ENCODE measurements around the gene PPM1G. TPM values are rescaled to one million over a fixed set of nuclear protein-coding genes. Genes with fewer than 3 reads are reported as not detected.

Gene PPM1G
- total RNA-seq, 3 donors from 2014 or later (not counting 1 experiment from before 2014, with no cell fraction given) = 63.9 to 73.8 (median 69.5) TPM

DNA sequence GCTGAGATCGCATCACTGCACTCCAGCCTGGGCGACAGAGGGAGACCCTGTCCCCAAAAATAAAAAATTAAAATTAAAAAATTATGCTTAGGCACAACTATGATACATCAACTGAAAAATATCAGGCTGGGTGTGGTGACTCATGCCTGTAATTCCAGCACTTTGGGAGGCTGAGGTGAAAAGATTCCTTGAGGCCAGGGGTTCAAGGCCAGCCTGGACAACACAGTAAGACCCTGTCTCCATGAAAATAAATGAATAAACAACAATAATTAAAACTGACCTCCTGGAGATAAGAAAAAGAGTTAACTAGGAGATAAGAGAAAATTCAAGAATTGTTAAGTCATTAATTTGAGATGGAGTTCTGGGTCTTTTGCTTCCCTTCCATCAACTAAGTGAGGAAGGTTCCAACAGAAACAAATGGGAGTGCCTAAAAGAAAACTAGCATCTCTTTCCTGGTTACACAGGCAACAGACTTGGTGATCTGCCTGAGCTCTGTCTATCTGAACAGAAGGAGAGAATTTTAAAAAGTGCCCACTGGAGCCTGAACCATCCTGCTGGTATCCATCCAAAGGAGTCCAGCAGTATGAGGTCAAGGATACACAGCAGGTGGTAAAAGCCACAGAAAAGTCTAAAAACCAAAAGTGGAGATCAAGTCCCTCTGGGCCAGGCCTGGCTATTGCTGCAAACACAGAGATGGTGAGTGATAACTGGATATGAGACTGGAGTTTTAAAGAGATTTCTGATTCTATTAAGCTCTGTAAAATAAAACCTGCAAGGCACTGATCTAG, 8.8 kb downstream of the PPM1G start:
- Mint-ChIP-seq H3K4me1 (peaks cover 24 to 27% of the 10 kb centered on the region in 2 donors), H3K27me3 (ENCODE audit: low read depth in 2 of 2) (no peaks in the 10 kb centered on the region), H3K4me3 (no peak overlapping the region), H3K36me3 (no peaks in the 10 kb centered on the region), H3K9me3 (no peaks in the 10 kb centered on the region), H3K27ac (peak overlapping the region; percentile 4 to 81)
- no peaks in the 10 kb centered on the region for H3K4me1 ChIP-seq (ENCODE audit: control insufficient read depth, insufficient read depth, low read length)
- H3K9me3 ChIP-seq (ENCODE audit: control insufficient read depth, insufficient read depth, low read length) = no peaks in the 10 kb centered on the region
- H3K27ac ChIP-seq (ENCODE audit: low read length) = no peak overlapping the region
- intact Hi-C loops (cut with micrococcal nuclease) = no loop called here
- DNase-seq = no peak
- WGBS (ENCODE audit: insufficient coverage) = 100% methylated on average over 1 of the region's 2 CpGs
- H3K27me3 ChIP-seq (ENCODE audit: control insufficient read depth, insufficient read depth, low read length) = no peaks in the 10 kb centered on the region
- TF ChIP-seq, protein P1, sequence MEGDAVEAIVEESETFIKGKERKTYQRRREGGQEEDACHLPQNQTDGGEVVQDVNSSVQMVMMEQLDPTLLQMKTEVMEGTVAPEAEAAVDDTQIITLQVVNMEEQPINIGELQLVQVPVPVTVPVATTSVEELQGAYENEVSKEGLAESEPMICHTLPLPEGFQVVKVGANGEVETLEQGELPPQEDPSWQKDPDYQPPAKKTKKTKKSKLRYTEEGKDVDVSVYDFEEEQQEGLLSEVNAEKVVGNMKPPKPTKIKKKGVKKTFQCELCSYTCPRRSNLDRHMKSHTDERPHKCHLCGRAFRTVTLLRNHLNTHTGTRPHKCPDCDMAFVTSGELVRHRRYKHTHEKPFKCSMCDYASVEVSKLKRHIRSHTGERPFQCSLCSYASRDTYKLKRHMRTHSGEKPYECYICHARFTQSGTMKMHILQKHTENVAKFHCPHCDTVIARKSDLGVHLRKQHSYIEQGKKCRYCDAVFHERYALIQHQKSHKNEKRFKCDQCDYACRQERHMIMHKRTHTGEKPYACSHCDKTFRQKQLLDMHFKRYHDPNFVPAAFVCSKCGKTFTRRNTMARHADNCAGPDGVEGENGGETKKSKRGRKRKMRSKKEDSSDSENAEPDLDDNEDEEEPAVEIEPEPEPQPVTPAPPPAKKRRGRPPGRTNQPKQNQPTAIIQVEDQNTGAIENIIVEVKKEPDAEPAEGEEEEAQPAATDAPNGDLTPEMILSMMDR (IDR thresholded peaks at IDR 0.05) = no peak
- H3K4me3 ChIP-seq (ENCODE audit: low read length) = no peak overlapping the region
- no peak for ATAC-seq
- H3K36me3 ChIP-seq (ENCODE audit: control insufficient read depth, insufficient read depth, low read length) = peaks cover 2% of the 10 kb centered on the region

DNA sequence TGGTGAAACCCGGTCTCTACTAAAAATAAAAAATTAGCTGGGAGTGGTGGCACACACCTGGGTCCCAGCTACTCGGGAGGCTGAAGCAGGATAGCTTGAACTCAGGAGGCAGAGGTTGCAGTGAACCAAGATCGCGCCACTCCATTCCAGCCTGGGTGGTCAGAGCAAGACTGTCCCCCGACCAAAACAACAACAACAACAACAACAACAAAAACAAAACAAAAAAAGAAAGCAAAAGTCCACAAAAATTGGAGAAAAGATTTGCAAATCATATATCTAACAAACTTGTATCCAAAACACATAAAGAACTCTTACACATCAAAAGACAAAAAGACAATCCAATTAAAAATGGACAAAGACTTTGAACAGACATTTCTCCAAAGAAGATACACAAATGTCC, 10.4 kb downstream of the PPM1G start:
- intact Hi-C loops (cut with micrococcal nuclease) = no loop called here
- Mint-ChIP-seq H3K4me1 (peaks cover 24 to 29% of the 10 kb centered on the region in 2 donors), H3K27me3 (ENCODE audit: low read depth in 2 of 2) (no peaks in the 10 kb centered on the region), H3K36me3 (no peaks in the 10 kb centered on the region), H3K9me3 (no peaks in the 10 kb centered on the region), H3K4me3 (no peak overlapping the region), H3K27ac (peak overlapping the region in 1 of 2 donors; percentile 52)
- TF ChIP-seq, protein P1 (IDR thresholded peaks at IDR 0.05) = no peak
- no peak overlapping the region for H3K27ac ChIP-seq (ENCODE audit: low read length)
- no peak for DNase-seq
- no peak overlapping the region for H3K4me3 ChIP-seq (ENCODE audit: low read length)
- no peak for ATAC-seq
- WGBS (ENCODE audit: insufficient coverage) = 91% methylated on average over 5 of the region's 5 CpGs
- H3K9me3 ChIP-seq (ENCODE audit: control insufficient read depth, insufficient read depth, low read length) = no peaks in the 10 kb centered on the region
- no peaks in the 10 kb centered on the region for H3K27me3 ChIP-seq (ENCODE audit: control insufficient read depth, insufficient read depth, low read length)
- H3K36me3 ChIP-seq (ENCODE audit: control insufficient read depth, insufficient read depth, low read length) = peaks cover 2% of the 10 kb centered on the region
- no peaks in the 10 kb centered on the region for H3K4me1 ChIP-seq (ENCODE audit: control insufficient read depth, insufficient read depth, low read length)

DNA sequence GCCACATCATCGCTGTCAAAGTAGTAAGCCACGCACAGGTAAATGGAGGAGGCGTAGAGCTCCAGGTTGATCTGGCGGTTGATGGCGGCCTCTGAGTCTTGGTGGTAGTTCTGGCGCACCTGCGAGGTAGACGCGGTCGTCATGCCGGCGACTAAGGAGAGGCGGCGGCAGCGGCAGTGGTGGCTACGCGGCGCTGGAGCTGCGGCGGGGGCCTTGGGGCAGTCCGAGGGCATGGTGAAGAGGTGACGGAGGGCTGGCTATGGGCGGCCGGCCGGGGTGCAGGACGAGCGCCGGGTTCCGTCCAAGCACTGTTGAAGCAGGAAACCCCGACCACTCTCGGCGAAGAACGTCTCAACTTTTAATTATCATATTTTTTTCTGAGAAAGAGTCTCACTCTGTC, 16.2 kb downstream of the PPM1G start:
- TF ChIP-seq, protein P1 (IDR thresholded peaks at IDR 0.05) = no peak
- intact Hi-C loops (cut with micrococcal nuclease) = loop anchor here (5.0 kb wide), 1 partner anchor 34 kb away; the partner anchor contains the start of gene NRBP1
- Histone ChIP-seq H3K9me3 (ENCODE audit: control insufficient read depth, insufficient read depth, low read length) (no peaks in the 10 kb centered on the region), H3K4me1 (ENCODE audit: control insufficient read depth, insufficient read depth, low read length) (peaks cover 9% of the 10 kb centered on the region), H3K4me3 (ENCODE audit: low read length) (no peak overlapping the region), H3K36me3 (ENCODE audit: control insufficient read depth, insufficient read depth, low read length) (no peaks in the 10 kb centered on the region), H3K27me3 (ENCODE audit: control insufficient read depth, insufficient read depth, low read length) (no peaks in the 10 kb centered on the region), H3K27ac (ENCODE audit: low read length) (no peak overlapping the region)
- Mint-ChIP-seq H3K4me1 (peaks cover 22 to 31% of the 10 kb centered on the region in 2 donors), H3K27ac (peak overlapping the region; percentile 93 to 97), H3K9me3 (no peaks in the 10 kb centered on the region), H3K4me3 (no peak overlapping the region), H3K27me3 (ENCODE audit: low read depth in 2 of 2) (no peaks in the 10 kb centered on the region), H3K36me3 (no peaks in the 10 kb centered on the region)
- WGBS (ENCODE audit: insufficient coverage) = 97% methylated on average over 33 of the region's 33 CpGs
- DNase-seq (no peak), ATAC-seq (no peak)
